Activated naive CD4-positive, alpha-beta T cell treated with anti-CD3 and anti-CD28 coated beads, Interleukin-2, amount 50 U/mL, for 72 hours (primary cell): ENCODE results near the gene NAGS. TPM values are rescaled to one million over a fixed set of nuclear protein-coding genes. Genes with fewer than 3 reads are reported as not detected.

Experiments used
- ATAC-seq, 2 donors: fragments of 150-1000 bp; cut with Tn5 transposase; 2 replicates each; pipeline ENCODE4 v1.10.0; 2021; ENCODE audit warnings: mild to moderate bottlenecking in 2 of 2, moderate library complexity in 2 of 2
- DNase-seq, 2 donors: peaks; one replicate each; pipeline ENCODE4 v3.0.0; 2021 to 2022; ENCODE audit warnings: low spot score in 2 of 2
- H3K27ac Mint-ChIP-seq, 2 donors: one replicate each; pipeline ENCODE4 v1.8.0; 2022; ENCODE audit warnings: mild to moderate bottlenecking in 2 of 2, mixed read lengths in 2 of 2
- H3K36me3 Mint-ChIP-seq, 2 donors: one replicate each; pipeline ENCODE4 v1.8.0; 2022; ENCODE audit warnings: mixed read lengths in 2 of 2
- H3K9me3 Mint-ChIP-seq, 2 donors: one replicate each; pipeline ENCODE4 v1.8.0; 2022; ENCODE audit warnings: mixed read lengths in 2 of 2
- total RNA-seq, 2 donors: library from RNA; stranded (reverse); gene quantifications; one replicate each; pipeline ENCODE4 v1.2.3, GENCODE V29; 2022

The NAGS gene
- total RNA-seq, 2 donors from 2014 or later: 0.18 to 3.0 TPM

- no peak for DNase-seq
- Mint-ChIP-seq H3K27ac (no peak overlapping the region), H3K9me3 (no peaks in the 10 kb centered on the region), H3K36me3 (no peaks in the 10 kb centered on the region)
- ATAC-seq: no peak
Observed at GRCh38 chr17:44000871-44001460, 3.5 kb upstream of the NAGS start.

- Mint-ChIP-seq H3K36me3 (no peaks in the 10 kb centered on the region), H3K27ac (no peak overlapping the region), H3K9me3 (no peaks in the 10 kb centered on the region)
- no peak for ATAC-seq
- DNase-seq: no peak
Observed at GRCh38 chr17:44001461-44001920, 2.9 kb upstream of the NAGS start.

- ATAC-seq: no peak
- no peaks in the 10 kb centered on the region for H3K36me3 Mint-ChIP-seq
- H3K27ac Mint-ChIP-seq: no peak overlapping the region
Observed at GRCh38 chr17:44002141-44002848, 2.1 kb upstream of the NAGS start.

GRCh38 chr17:44004761-44005526, 522 bp downstream of the NAGS start:
- no peak overlapping the region for H3K27ac Mint-ChIP-seq
- ATAC-seq (no peak), DNase-seq (no peak)
- H3K36me3 Mint-ChIP-seq: no peaks in the 10 kb centered on the region
- H3K9me3 Mint-ChIP-seq: no peaks in the 10 kb centered on the region

More at GRCh38 chr17:44002141-44002848, 2.1 kb upstream of the NAGS start:
- DNase-seq: no peak
- H3K9me3 Mint-ChIP-seq: no peaks in the 10 kb centered on the region

- Mint-ChIP-seq H3K9me3 (no peaks in the 10 kb centered on the region), H3K36me3 (peaks cover 0 to 2% of the 10 kb centered on the region in 2 donors), H3K27ac (peak overlapping the region in 1 of 2 donors; percentile 67)
- peak; percentile 6 to 21 for ATAC-seq
- DNase-seq: peak; percentile 49 to 59
Observed at GRCh38 chr17:44005527-44006271, 1.3 kb downstream of the NAGS start.

GRCh38 chr17:44006272-44006597, 1.8 kb downstream of the NAGS start:
- ATAC-seq: peak; percentile 3 to 19
- H3K27ac Mint-ChIP-seq: peak overlapping the region in 1 of 2 donors; percentile 67
- DNase-seq: no peak
- no peaks in the 10 kb centered on the region for H3K9me3 Mint-ChIP-seq
- H3K36me3 Mint-ChIP-seq: peaks cover 0 to 4% of the 10 kb centered on the region in 2 donors

GRCh38 chr17:44006598-44007345, 2.4 kb downstream of the NAGS start:
- H3K36me3 Mint-ChIP-seq: peaks cover 5 to 9% of the 10 kb centered on the region in 2 donors
- H3K9me3 Mint-ChIP-seq: no peaks in the 10 kb centered on the region
- H3K27ac Mint-ChIP-seq: peak overlapping the region in 1 of 2 donors; percentile 67
- DNase-seq (peak; percentile 80 to 94), ATAC-seq (peak; percentile 85)

- Mint-ChIP-seq H3K27ac (peak overlapping the region; percentile 44 to 67), H3K36me3 (peaks cover 5 to 9% of the 10 kb centered on the region in 2 donors), H3K9me3 (no peaks in the 10 kb centered on the region)
- DNase-seq: no peak
- ATAC-seq: no peak
Observed at GRCh38 chr17:44007346-44008204, 3.2 kb downstream of the NAGS start.

- DNase-seq (no peak), ATAC-seq (no peak)
- Mint-ChIP-seq H3K27ac (peak overlapping the region in 1 of 2 donors; percentile 50), H3K36me3 (peaks cover 5 to 9% of the 10 kb centered on the region in 2 donors), H3K9me3 (no peaks in the 10 kb centered on the region)
Observed at GRCh38 chr17:44008205-44008909, 3.9 kb downstream of the NAGS start.

GRCh38 chr17:44010966-44011647, 6.7 kb downstream of the NAGS start:
- Mint-ChIP-seq H3K27ac (peak overlapping the region in 1 of 2 donors; percentile 93), H3K9me3 (no peaks in the 10 kb centered on the region), H3K36me3 (peaks cover 13 to 15% of the 10 kb centered on the region in 2 donors)
- DNase-seq (no peak), ATAC-seq (no peak)

GRCh38 chr17:44011876-44012275, 7.5 kb downstream of the NAGS start:
- Mint-ChIP-seq H3K36me3 (peaks cover 13 to 15% of the 10 kb centered on the region in 2 donors), H3K9me3 (no peaks in the 10 kb centered on the region), H3K27ac (no peak overlapping the region)
- ATAC-seq: no peak
- no peak for DNase-seq

- Mint-ChIP-seq H3K36me3 (peaks cover 13 to 15% of the 10 kb centered on the region in 2 donors), H3K9me3 (no peaks in the 10 kb centered on the region), H3K27ac (no peak overlapping the region)
- ATAC-seq (no peak), DNase-seq (no peak)
Observed at GRCh38 chr17:44012391-44012790, 8.0 kb downstream of the NAGS start.

GRCh38 chr17:44012874-44013273, 8.5 kb downstream of the NAGS start:
- DNase-seq (no peak), ATAC-seq (no peak)
- H3K36me3 Mint-ChIP-seq: peaks cover 13 to 15% of the 10 kb centered on the region in 2 donors
- H3K27ac Mint-ChIP-seq: no peak overlapping the region
- no peaks in the 10 kb centered on the region for H3K9me3 Mint-ChIP-seq

GRCh38 chr17:44014133-44014436, 9.7 kb downstream of the NAGS start:
- ATAC-seq: peak in 1 of 2 donors; percentile 3
- peak overlapping the region; percentile 90 to 98 for H3K27ac Mint-ChIP-seq

More at GRCh38 chr17:44014133-44014436, 9.7 kb downstream of the NAGS start:
- no peak for DNase-seq
- no peaks in the 10 kb centered on the region for H3K9me3 Mint-ChIP-seq
- H3K36me3 Mint-ChIP-seq: peaks cover 13 to 15% of the 10 kb centered on the region in 2 donors
